NCI-H526 (cell line): ENCODE measurements around the gene FAM111B.
A peak's percentile ranks its signal among the peaks of the same experiment; 100 is the strongest.

ENCODE experiments used
- DNase-seq, 2 experiments: peaks; one replicate each; lab custom pipeline; 2025; lab: John Stamatoyannopoulos, UW

Gene FAM111B

DNA sequence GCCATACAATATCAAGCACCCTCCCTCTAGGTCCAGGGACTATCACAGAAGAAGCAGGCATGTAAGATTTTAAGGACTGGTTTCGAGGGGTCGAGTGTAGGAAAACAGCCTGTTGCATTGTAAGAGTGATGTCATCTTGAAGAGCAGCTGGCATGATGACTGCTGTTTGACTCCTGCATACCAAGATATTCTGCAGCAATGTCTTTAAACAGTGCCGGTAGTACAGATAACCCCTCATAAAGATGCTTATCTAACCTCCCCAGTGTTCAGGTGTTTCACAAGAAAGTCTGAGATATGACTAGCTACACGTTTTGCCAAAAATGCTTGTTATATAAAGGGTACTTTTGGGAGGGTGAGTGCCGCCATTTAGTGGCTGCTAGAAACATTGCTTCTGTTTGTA lies 47.6 kb downstream of the FAM111B start:
- DNase-seq: no peak

DNA sequence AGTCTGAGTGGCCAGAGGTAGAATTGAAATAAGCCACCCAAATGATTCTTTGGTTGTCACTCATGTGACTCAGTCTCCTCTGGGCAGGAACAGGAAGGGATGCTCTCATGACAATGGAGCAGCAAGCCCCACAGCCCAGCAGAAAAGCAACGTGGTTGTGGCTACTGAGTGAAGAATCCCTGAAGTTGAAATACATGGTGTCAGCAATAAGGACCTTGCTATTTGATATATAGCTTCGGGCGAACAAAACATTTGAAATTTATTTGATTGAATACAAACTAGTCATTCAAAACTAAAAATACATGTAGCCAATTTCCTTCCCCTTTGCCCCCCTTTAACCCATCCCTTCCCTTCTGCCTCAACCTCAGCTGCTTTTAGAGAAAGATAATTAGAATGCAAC lies 50.4 kb downstream of the FAM111B start:
- DNase-seq: no peak

DNA sequence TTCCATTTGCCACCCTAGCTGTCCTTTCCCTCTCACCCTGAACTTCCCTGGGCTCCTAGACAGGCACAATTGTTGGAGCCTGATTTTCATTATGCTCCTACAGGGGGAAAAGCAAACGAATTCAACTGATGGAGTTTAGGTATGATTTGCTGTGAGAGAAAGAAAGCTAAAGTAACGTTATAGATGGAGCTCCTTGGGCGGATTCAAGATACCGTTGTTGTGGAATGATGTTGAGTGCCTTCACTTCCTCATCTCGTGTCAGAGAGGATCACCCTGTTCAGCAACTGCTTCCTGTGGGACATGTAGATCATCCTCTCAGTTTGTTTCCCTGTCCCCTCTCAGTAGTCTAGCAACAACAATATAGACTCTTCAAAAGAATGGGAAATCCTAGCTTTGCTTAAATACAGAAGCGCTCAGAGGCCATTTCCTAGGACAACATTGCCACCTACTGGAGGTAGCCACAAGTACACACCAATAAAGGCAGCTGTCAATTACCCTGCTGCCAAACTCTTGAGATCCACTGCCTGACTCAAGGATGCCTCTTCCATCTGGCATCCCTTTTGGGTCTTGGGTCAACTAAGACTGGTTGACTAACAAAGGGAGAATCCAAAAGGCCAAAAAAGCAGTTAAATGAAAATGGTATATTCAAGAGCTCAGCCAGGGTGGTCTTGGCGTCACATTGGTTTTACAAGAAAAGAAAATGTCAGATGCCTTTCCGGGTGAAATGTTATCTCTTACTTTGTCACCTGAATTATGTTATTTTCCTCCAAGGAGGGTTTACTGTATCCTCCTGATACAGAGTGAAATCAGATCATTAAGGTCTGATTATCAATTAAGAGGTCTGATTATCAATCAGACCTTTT lies 51.4 kb downstream of the FAM111B start:
- peak; percentile 53 to 81 for DNase-seq

DNA sequence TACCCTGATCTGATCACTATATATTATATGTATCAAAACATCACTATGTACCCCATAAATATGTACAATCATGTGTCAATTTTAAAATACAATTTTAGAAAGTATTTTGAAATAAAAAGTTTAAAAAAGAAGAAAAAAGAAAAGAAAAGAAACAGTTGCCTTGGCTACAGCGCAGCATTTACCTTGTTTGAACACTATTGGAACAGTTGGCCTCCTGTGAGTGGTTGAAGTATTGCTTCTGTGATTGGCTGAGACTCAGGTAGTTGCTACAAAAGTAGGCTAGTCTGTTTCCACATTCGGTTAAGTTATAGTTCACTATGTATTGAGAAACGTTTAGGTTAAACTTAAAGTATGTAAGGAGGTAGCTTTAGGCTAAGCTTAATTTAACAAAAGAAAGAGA lies 57.0 kb downstream of the FAM111B start:
- no peak for DNase-seq

DNA sequence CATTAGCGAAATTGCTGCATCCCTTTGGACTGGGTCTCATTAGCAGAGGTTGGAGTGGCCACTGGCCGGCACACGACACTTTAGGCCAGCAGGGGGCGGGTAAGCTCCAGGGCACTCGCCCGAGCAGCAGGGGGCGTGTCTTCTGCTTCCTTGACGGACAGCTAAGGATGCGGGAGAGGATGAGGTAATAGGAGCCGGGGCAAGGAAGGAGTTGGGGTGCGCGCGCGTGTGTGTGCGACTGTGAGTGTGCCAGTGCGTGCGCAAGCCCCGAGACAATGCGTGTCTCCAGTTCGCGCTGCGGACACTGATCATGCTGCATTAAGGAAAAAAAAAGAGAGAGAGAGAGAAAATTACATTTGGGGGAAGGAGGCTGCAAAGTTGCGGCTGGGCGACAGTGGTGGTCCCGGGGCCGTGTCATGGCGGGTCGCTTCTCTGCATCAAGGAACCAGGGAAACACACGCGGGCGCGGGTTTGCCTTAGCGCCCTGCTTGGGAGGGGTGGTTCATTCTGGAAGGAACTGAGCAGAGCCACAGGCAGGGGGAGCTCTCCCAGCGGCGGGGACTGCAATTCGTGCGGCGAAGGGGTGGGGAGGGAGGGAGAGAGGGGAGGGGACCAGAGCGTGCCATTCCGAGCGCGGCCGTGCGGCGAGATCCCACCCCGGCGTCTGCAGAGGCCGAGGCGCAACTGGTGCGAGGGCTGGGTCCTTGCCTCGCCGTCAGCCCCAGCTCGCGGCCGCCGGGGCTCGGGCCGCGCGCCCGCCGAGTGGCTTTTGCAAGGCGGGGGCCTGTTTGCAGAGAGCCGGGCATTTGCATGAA lies 64.7 kb downstream of the FAM111B start, which contains the start of gene DTX4:
Gene DTX4 (plus strand): TSS at position 625 of the 815 bp plus-strand sequence. CDS start 464 bp downstream, outside the sequence.
- peak; percentile 85 to 96 for DNase-seq

DNA sequence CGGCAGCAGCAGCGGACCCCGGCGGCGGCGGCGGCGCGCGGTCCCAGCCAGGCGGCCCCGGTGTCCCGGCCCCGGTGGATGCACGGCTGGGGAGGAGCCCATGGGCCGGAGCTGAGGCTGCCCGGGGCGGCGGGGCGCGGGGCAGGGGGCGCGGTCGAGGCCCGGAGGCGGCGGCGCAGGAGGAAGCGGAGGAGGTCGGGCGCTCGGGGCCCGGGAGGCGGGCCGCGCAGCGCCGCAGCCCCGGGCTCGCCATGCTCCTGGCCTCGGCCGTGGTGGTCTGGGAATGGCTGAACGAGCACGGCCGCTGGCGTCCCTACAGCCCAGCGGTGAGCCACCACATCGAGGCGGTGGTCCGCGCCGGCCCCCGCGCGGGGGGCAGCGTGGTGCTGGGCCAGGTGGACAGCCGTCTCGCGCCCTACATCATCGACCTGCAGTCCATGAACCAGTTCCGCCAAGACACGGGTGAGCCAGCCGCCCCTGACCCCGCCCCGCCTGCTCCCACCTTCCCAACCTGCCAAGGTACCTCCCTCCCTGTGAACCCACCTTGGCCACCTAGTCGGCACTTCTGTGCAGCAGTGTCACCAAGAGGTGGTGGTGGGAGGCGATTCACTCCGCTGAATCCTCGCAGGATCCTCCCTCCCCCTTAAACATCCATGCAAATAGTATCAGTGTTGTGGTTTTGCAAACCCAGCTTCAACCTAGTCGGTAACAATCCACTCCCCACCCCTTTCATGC lies 65.5 kb downstream of the FAM111B start:
- peak; percentile 57 to 83 for DNase-seq

DNA sequence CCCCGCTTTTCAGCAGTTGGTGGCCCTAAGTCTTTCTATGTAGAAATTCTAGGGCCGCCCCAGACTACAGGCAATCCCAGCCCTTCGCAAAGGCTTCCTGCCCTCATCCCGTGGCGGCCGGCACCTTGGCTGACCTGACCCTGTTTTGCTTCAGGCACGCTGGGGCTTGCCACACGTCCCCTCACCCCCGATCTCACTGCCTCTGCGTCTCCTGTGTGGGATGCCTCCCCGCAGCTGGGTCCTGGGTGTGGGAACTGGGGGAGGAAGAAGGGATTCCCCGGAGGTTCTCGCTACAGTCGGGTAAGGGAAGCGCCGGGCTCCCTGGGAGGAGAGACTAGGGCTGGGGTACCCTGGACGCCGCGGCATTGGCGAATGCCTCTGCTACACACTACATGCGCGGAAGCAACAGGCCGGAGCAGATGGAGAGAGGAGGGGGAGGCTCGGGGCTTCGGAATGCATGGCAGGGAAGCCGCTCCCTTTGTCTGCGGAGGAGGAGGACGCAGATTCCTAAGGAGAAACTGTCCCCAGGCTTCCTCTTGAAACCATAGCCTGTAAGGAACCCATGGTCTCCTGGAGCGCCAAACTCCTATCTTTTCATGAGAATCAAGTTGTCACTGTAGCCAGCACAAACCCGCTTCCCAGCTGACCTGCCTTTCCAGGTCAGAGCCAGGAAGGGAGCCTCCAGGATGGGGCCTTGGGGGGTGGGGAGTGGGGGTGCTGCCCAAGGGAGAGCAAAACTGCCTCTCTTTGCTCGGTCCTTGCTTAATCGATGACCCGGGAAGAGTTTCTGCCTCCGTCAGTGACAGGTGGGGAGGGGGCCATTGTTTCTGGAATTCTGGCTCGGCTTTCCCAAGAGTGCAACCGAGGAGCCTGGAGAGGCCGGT lies 66.3 kb downstream of the FAM111B start:
- peak; percentile 41 to 79 for DNase-seq

DNA sequence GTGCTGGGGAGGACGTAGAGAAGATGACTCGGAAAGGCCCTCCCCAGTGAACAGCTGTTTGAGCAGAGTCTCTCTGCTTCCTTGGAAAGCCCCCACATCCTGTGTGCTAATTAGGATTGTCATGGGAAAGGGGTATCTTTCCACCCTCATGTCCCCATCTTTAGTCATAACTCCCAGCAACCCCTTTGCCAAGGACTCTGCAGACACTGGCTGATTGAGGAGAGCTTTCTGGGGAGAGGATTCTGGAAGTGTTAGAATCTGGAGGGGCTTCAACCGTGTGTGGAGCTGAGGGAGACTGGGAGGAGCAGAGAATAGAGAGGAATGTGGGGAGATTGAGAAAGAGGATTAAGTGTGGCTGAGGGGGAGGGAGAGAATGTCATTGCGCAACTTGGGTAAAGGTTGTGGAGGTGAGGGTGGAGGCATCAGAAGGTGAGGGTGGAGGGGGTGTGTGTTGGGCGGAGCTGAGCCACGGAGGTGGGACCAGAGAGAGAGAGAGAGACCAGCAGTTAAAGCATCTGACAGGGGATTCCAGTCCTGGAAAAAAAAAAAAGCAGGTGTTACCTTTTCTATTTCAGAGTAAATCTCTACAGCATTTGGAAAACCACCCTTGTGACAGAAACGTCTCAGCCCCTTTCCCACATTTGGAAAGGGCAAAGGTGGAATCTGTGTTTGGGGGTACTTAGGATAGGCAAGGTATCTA lies 67.1 kb downstream of the FAM111B start:
- DNase-seq: peak in 1 of 2 experiments; percentile 28

DNA sequence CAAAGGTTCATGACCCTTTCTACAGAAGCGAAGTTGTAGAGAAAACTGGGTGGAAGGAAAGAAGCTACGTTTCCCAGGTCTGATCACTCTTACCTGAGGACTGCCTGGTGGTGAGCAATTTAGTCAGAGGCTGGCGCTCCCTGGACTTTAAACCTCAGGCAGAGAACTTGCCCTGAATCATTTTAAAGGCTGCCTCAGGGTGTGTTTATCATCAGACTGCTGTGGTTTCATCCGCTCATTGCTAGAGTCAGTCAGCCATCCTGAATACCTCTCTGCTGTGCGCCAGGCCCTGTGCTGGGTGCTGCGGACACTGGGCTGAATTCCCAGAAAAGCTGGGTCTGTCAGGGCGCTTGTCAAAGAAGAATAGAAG lies 67.6 kb downstream of the FAM111B start:
- peak; percentile 13 to 45 for DNase-seq

DNA sequence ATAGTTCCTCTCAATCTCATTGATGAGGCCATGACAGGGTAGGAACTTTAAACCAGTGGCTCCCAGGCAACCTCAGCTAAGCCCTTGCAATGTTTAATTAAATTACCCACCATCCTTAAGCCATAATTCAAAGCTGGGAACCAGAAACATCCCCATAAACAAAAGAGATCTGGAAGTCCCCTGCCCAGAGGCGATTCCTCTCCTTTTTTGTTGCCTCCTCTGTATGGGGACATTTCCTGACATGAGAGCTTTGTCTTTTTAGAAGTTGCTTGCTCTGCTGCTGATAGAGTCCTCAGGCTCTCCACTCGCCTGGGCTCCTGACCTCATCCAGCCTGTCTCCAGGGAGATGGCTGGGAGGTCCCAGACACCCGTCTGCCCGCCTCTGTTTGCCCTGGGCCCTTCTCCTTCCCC lies 68.1 kb downstream of the FAM111B start:
- DNase-seq: peak; percentile 32 to 39

DNA sequence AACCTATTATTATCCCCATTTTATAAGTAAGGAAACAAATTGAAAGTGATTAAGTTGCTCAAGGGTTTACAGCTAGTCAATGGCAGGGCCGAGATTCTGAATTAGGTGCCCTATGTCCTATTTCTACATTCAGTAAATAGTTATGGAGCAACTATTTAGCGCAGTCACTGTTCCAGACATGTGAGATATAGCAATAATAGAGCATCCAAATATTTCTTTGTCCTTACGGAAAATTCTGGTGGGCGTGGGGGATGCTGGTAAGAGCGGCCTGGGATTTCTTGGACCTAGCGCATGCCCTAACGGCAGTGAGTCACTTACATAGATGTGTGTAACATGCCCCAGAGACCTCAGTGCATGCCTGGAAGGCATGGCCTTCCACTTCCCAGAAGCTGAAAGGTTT lies 69.3 kb downstream of the FAM111B start:
- no peak for DNase-seq
